Measurements from ENCODE around the gene SPRED3.

- TF ChIP-seq CTCF (IDR thresholded peaks at IDR 0.05; ENCODE audit: poor library complexity) (no peak), EZH2phosphoT487 (IDR thresholded peaks at IDR 0.05; ENCODE audit: low read depth, severe bottlenecking, unreplicated experiment) (no peak), EZH2 (IDR thresholded peaks at IDR 0.05; ENCODE audit: borderline replicate concordance) (no peak)
Measured at GRCh38 chr19:38350883-38351282, 37.6 kb upstream of the SPRED3 start.

Data from hepatocyte (in vitro differentiated cells).